Fibroblast of skin of left quadriceps (primary cell): Measurements from ENCODE around the gene GAN.
A peak's percentile ranks its signal among the peaks of the same experiment; 100 is the strongest.

Experiments used
- DNase-seq, 2 experiments: peaks; one replicate each; pipeline ENCODE4 v3.0.0-alpha.2; 2013; ENCODE audit warnings: low read depth in 2 of 2

Gene GAN

GRCh38 chr16:81353895-81354294 lies 39.1 kb downstream of the GAN start:
- no peak for DNase-seq

- DNase-seq = no peak
Measured at GRCh38 chr16:81357711-81358260, 43.0 kb downstream of the GAN start.

GRCh38 chr16:81358860-81359259 lies 44.1 kb downstream of the GAN start:
- DNase-seq = no peak

GRCh38 chr16:81360135-81360534 lies 45.4 kb downstream of the GAN start:
- DNase-seq = no peak

- no peak for DNase-seq
Measured at GRCh38 chr16:81365731-81366130, 51.0 kb downstream of the GAN start.

- DNase-seq = peak; percentile 5 to 16
Measured at GRCh38 chr16:81366316-81366932, 51.7 kb downstream of the GAN start.

- no peak for DNase-seq
Measured at GRCh38 chr16:81367821-81368220, 53.1 kb downstream of the GAN start.

GRCh38 chr16:81369888-81370504 lies 55.2 kb downstream of the GAN start:
- DNase-seq = no peak

GRCh38 chr16:81371106-81371505 lies 56.3 kb downstream of the GAN start:
- DNase-seq = peak in 1 of 2 experiments; percentile 1

GRCh38 chr16:81374550-81374949 lies 59.8 kb downstream of the GAN start:
- no peak for DNase-seq

- no peak for DNase-seq
Measured at GRCh38 chr16:81376880-81377279, 62.1 kb downstream of the GAN start.

- DNase-seq = no peak
Measured at GRCh38 chr16:81378049-81378448, 63.3 kb downstream of the GAN start.

- no peak for DNase-seq
Measured at GRCh38 chr16:81380932-81381331, 66.2 kb downstream of the GAN start.

GRCh38 chr16:81384006-81384405 lies 69.2 kb downstream of the GAN start:
- no peak for DNase-seq

- DNase-seq = no peak
Measured at GRCh38 chr16:81385031-81385756, 70.4 kb downstream of the GAN start.

- DNase-seq = no peak
Measured at GRCh38 chr16:81388357-81388756, 73.6 kb downstream of the GAN start.

- no peak for DNase-seq
Measured at GRCh38 chr16:81390840-81391239, 76.1 kb downstream of the GAN start.

GRCh38 chr16:81392011-81392410 lies 77.2 kb downstream of the GAN start:
- DNase-seq = no peak

GRCh38 chr16:81394416-81394815 lies 79.7 kb downstream of the GAN start:
- no peak for DNase-seq

GRCh38 chr16:81394966-81395655 lies 80.3 kb downstream of the GAN start:
- DNase-seq = no peak

GRCh38 chr16:81397058-81397878 lies 82.5 kb downstream of the GAN start:
- no peak for DNase-seq
